ENCODE results near the gene OAS3. TPM values are rescaled to one million over a fixed set of nuclear protein-coding genes. Genes with fewer than 3 reads are reported as not detected.

OAS3 gene
- total and polyA plus RNA-seq, 9 of the 15 experiments (the other 6 are each of a cell fraction or from before 2014, with no cell fraction given) = 0.21 to 2.0 (median 0.83) TPM

- no peak for TF ChIP-seq STAT6 (CRISPR knock-in tag; IDR thresholded peaks at IDR 0.05)
These were observed at the start of gene OAS3 (continued) for GRCh38 chr12:112937741-112938719.

GRCh38 chr12:112891093-112892024, 46.9 kb upstream of the OAS3 start:
- FAIRE-seq (no peak), ATAC-seq (no peak), DNase-seq (ENCODE audit: extremely low read depth in 1 of 4, low spot score in 3 of 4) (no peak)
- Histone ChIP-seq H3K9ac (ENCODE audit: insufficient read depth in 1 of 2, low read depth in 2 of 2, low read length in 2 of 2) (no peak overlapping the region), H3K36me3 (ENCODE audit: control insufficient read depth, insufficient read depth, low read length) (no peaks in the 10 kb centered on the region), H3K27me3 (ENCODE audit: control insufficient read depth in 2 of 2, insufficient read depth in 2 of 2, low read length in 2 of 2) (peaks cover 0 to 2% of the 10 kb centered on the region in 2 experiments; a peak in 1 of 5 replicates), H4K20me1 (replicated peaks; ENCODE audit: control insufficient read depth, insufficient read depth, low read length) (no peaks in the 10 kb centered on the region; the same call in 1 of the 2 replicates), H3K4me3 (no peak overlapping the region), H3K79me2 (ENCODE audit: control insufficient read depth, insufficient read depth, low read length) (no peaks in the 10 kb centered on the region), H3K27ac (ENCODE audit: extremely low read depth, low read depth, low read length) (no peak overlapping the region), H3K4me2 (ENCODE audit: insufficient read depth, low read length) (no peak overlapping the region), H3K9me1 (ENCODE audit: control insufficient read depth, insufficient read depth, low read length) (no peaks in the 10 kb centered on the region), H3K9me3 (replicated peaks; ENCODE audit: control insufficient read depth, insufficient read depth, low read depth, low read length) (no peaks in the 10 kb centered on the region), H3K4me1 (replicated peaks in 1 of 2; ENCODE audit: control insufficient read depth in 2 of 2, insufficient read depth in 2 of 2, low read length in 2 of 2) (no peaks in the 10 kb centered on the region), H2AFZ (ENCODE audit: low read depth, low read length) (no peak overlapping the region)
- WGBS (ENCODE audit: insufficient coverage, low coverage, missing lambda C conversion rate) = under 1% methylated on average over 6 of the region's 6 CpGs
- BruUV-seq (replicated peaks) = no TSS peak
- ChIA-PET CTCF (ENCODE audit: low intra/inter-chr PET ratio) (no interaction called here), POLR2A (no interaction called here)
- intact Hi-C loops (cut with micrococcal nuclease) (no loop called here), in situ Hi-C loops (cut with MboI) (no loop called here)
- TF ChIP-seq ZNF586 (CRISPR knock-in tag; conservative IDR thresholded peaks at IDR 0.05) = no peak
- no peak for TF ChIP-seq GTF2B (IDR thresholded peaks at IDR 0.05; ENCODE audit: extremely low read depth, insufficient read length)
- peak; percentile 39; the same call in 1 of the 2 replicates for TF ChIP-seq CBFA2T3 (IDR thresholded peaks at IDR 0.05)
- TF ChIP-seq ZNF217 (CRISPR knock-in tag; IDR thresholded peaks at IDR 0.05) = no peak
- no peak for TF ChIP-seq SNIP1 (IDR thresholded peaks at IDR 0.05; ENCODE audit: low read depth)
- no peak for TF ChIP-seq BACH1 (tag; IDR thresholded peaks at IDR 0.05)
- 0 out of 2 replicates have a peak, but pooled peaks have one; percentile 13 for TF ChIP-seq CBFA2T2 (conservative IDR thresholded peaks at IDR 0.05)
- no peak for TF ChIP-seq ZNF143 (CRISPR knock-in tag; IDR thresholded peaks at IDR 0.05)
- TF ChIP-seq CBX3 (IDR thresholded peaks at IDR 0.05; ENCODE audit: borderline replicate concordance in 1 of 2, low read length in 2 of 2) = no peak
- no peak for TF ChIP-seq ZNF639 (CRISPR knock-in tag; conservative IDR thresholded peaks at IDR 0.05 in 1 of 2, IDR thresholded peaks at IDR 0.05 in 1 of 2)
- TF ChIP-seq GATAD2A (IDR thresholded peaks at IDR 0.05) = no peak
- TF ChIP-seq ZEB2 (IDR thresholded peaks at IDR 0.05) = no peak
